GM12878 (cell line): Measurements from ENCODE around the gene PLPP7. TPM values are rescaled to one million over a fixed set of nuclear protein-coding genes. Genes with fewer than 3 reads are reported as not detected.

Experiments
- ATAC-seq: fragments of 200-7000 bp; cut with Tn5 transposase; 3 replicates; pipeline ENCODE4 v1.9.1; 2020; ENCODE audit warnings: mild to moderate bottlenecking, moderate library complexity
- BruUV-seq: library from RNA; stranded (reverse); fragments of 400-500 nt; replicated peaks from 2 replicates; lab custom pipeline; 2021; lab: Mats Ljungman, UMichigan
- CTCF ChIA-PET: fragments of 300-600 bp; sonication (Branson Sonifier 250); formaldehyde crosslinking; extraction: SDS; loops from one replicate; lab custom pipeline; 2021; ENCODE audit warnings: inconsistent platforms; lab: Yijun Ruan, JAX
- POLR2A ChIA-PET: fragments of 350-600 bp; formaldehyde crosslinking; extraction: SDS; loops from one replicate; lab custom pipeline; 2021; ENCODE audit warnings: inconsistent platforms; lab: Charles Lee
- RAD21 ChIA-PET: fragments of 300-600 bp; sonication (Branson Sonifier 250); formaldehyde crosslinking; loops from one replicate; lab custom pipeline; 2023; ENCODE audit warnings: antibody characterized with exemption; ENCODE audit not compliant: unreplicated experiment; lab: Charles Lee
- SMC1A ChIA-PET: fragments of 300-600 bp; sonication (Branson Sonifier 250); formaldehyde crosslinking; loops from one replicate; lab custom pipeline; 2023; ENCODE audit not compliant: unreplicated experiment, uncharacterized antibody; lab: Charles Lee
- DNase-seq: peaks from one replicate; pipeline ENCODE4 v3.0.0-alpha.2; 2011; ENCODE audit warnings: low read depth, low spot score
- FAIRE-seq: peaks from 3 replicates; lab custom pipeline; 2011; peaks lifted over from hg19 to GRCh38; lab: Jason Lieb, UNC
- H2AFZ ChIP-seq: 2 replicates; pipeline ENCODE4 v1.6.0; 2011; ENCODE audit warnings: low read depth, low read length, control low read depth; ENCODE audit not compliant: control insufficient read depth
- H3K27ac ChIP-seq: 2 replicates; pipeline ENCODE4 v1.5.1; 2011; ENCODE audit warnings: control low read depth; ENCODE audit not compliant: control insufficient read depth, insufficient read depth
- H3K27me3 ChIP-seq, 2 experiments: replicated peaks in 1 of 2; 2 replicates each; pipeline versions ENCODE4 v1.6.0 to v1.6.1; 2011; ENCODE audit warnings: low read length in 1 of 2; ENCODE audit not compliant: control insufficient read depth in 2 of 2, insufficient read depth in 2 of 2
- H3K36me3 ChIP-seq, 2 experiments: 2 replicates each; pipeline ENCODE4 v1.5.1; 2011; ENCODE audit warnings: low read length in 1 of 2; ENCODE audit not compliant: control insufficient read depth in 2 of 2, insufficient read depth in 2 of 2
- H3K4me1 ChIP-seq: 2 replicates; pipeline ENCODE4 v1.6.1; 2011; ENCODE audit warnings: mild to moderate bottlenecking, low read length, moderate library complexity, mixed read lengths; ENCODE audit not compliant: control insufficient read depth, insufficient read depth
- H3K4me2 ChIP-seq: 2 replicates; pipeline ENCODE4 v1.6.0; 2011; ENCODE audit warnings: control low read depth; ENCODE audit not compliant: control insufficient read depth, insufficient read depth
- H3K4me3 ChIP-seq: fragments of 200-600 bp; sonication (generic); 2 replicates; pipeline ENCODE4 v1.5.1; 2016
- H3K79me2 ChIP-seq: 2 replicates; pipeline ENCODE4 v1.6.0; 2011; ENCODE audit warnings: low read length; ENCODE audit not compliant: control insufficient read depth, insufficient read depth
- H3K9ac ChIP-seq: 2 replicates; pipeline ENCODE4 v1.8.0; 2011; ENCODE audit warnings: low read length, control low read depth, mixed read lengths; ENCODE audit not compliant: control insufficient read depth, insufficient read depth
- H3K9me3 ChIP-seq: replicated peaks from 3 replicates; pipeline ENCODE4 v1.5.1; 2011; ENCODE audit warnings: mild to moderate bottlenecking, low read length; ENCODE audit not compliant: control insufficient read depth, insufficient read depth
- H4K20me1 ChIP-seq: 2 replicates; pipeline ENCODE4 v1.6.0; 2011; ENCODE audit not compliant: control insufficient read depth, insufficient read depth
- ESRRA ChIP-seq: IDR thresholded peaks from 2 replicates; pipeline ENCODE4 v1.6.1; 2012; ENCODE audit warnings: mild to moderate bottlenecking, low read length, improper control_type of control experiment
- HDAC6 ChIP-seq: fragments of 200-600 bp; sonication (generic); IDR thresholded peaks from one replicate; pipeline ENCODE4 v1.8.0; 2017; ENCODE audit warnings: antibody characterized with exemption; ENCODE audit not compliant: unreplicated experiment
- HDGF ChIP-seq: fragments of 450-650 bp; IDR thresholded peaks from 2 replicates; pipeline ENCODE4 v1.6.1; 2016; ENCODE audit warnings: antibody characterized with exemption
- NFYB ChIP-seq: IDR thresholded peaks from 2 replicates; pipeline ENCODE4 v1.6.1; 2011; ENCODE audit warnings: low read depth, mild to moderate bottlenecking, low read length, improper control_type of control experiment, moderate library complexity; ENCODE audit not compliant: insufficient read depth
- PAX8 ChIP-seq: fragments of 450-650 bp; IDR thresholded peaks from 2 replicates; pipeline ENCODE4 v1.6.1; 2017; ENCODE audit warnings: mild to moderate bottlenecking, moderate library complexity
- POU2F2 ChIP-seq: IDR thresholded peaks from 3 replicates; pipeline ENCODE4 v1.6.1; 2011; ENCODE audit warnings: low read depth, mild to moderate bottlenecking, low read length, borderline replicate concordance
- RAD51 ChIP-seq: fragments of 450-650 bp; IDR thresholded peaks from 2 replicates; pipeline ENCODE4 v1.6.1; 2016; ENCODE audit warnings: moderate library complexity, mild to moderate bottlenecking, inconsistent platforms
- RCOR1 ChIP-seq: conservative IDR thresholded peaks from 2 replicates; pipeline ENCODE4 v1.6.1; 2012; ENCODE audit warnings: low read depth, low read length, improper control_type of control experiment
- RELA ChIP-seq: fragments of 450-650 bp; IDR thresholded peaks from 2 replicates; pipeline ENCODE4 v1.8.0; 2014; ENCODE audit warnings: borderline replicate concordance; ENCODE audit not compliant: partially characterized antibody
- SMARCA5 ChIP-seq: fragments of 450-650 bp; IDR thresholded peaks from 2 replicates; pipeline ENCODE4 v1.6.1; 2017; ENCODE audit warnings: mild to moderate bottlenecking
- SPI1 ChIP-seq: IDR thresholded peaks from 2 replicates; pipeline ENCODE4 v1.6.1; 2011; ENCODE audit warnings: low read depth, mild to moderate bottlenecking, low read length, moderate library complexity, borderline replicate concordance; ENCODE audit not compliant: insufficient read depth
- STAT3 ChIP-seq: IDR thresholded peaks from 2 replicates; pipeline ENCODE4 v1.6.1; 2011; ENCODE audit warnings: low read depth, low read length, improper control_type of control experiment
- SUZ12 ChIP-seq: fragments of 200-600 bp; sonication (generic); IDR thresholded peaks from one replicate; pipeline ENCODE4 v1.6.1; 2018; ENCODE audit warnings: antibody characterized with exemption, mild to moderate bottlenecking; ENCODE audit not compliant: unreplicated experiment
- WGBS: methylation state at CpG from one replicate; pipeline ENCODE4 v1.1.6; 2016; ENCODE audit warnings: low lambda C conversion rate; ENCODE audit not compliant: insufficient replicate concordance, insufficient coverage; ENCODE audit errors: missing lambda C conversion rate; 5-methylcytosine and 5-hydroxymethylcytosine counted together
- in situ Hi-C: fragments of 300-500 bp; cut with MboI; formaldehyde crosslinking; loops from 9 replicates; pipeline ENCODE4 v1.14.3; 2018; ENCODE audit warnings: mixed read lengths
- intact Hi-C: fragments of 100-400 bp; cut with micrococcal nuclease; formaldehyde crosslinking; loops from one replicate; pipeline ENCODE4 v1.14.2; 2022; ENCODE audit not compliant: unreplicated experiment
- polyA plus RNA-seq, 11 experiments: library from polyadenylated mRNA; depleted of rRNA in 4 of 11; unstranded in 6 of 11; stranded (reverse) in 5 of 11; fragments of >200 nt; fragmentation: Nextera tagmentation in 4 of 11; fragmentation: Illumina TruSeq in 1 of 11; extraction: Ambion mirVana in 4 of 11; extraction: Trizol in 1 of 11; gene quantifications; 1 replicate in 1 of 11; 2 replicates in 10 of 11; pipeline versions ENCODE4 v1.2.1 to v1.2.3, GENCODE V29; 2011 to 2016; ENCODE audit warnings: inconsistent platforms in 2 of 11, missing spikeins in 2 of 11, low read depth in 1 of 11
- total RNA-seq, 4 experiments: library from RNA; depleted of rRNA in 3 of 4; stranded (reverse); fragments of >200 nt in 3 of 4; fragmentation: Illumina TruSeq in 1 of 4; extraction: Trizol in 1 of 4; gene quantifications; 2 replicates each; pipeline versions ENCODE4 v1.2.1 to v1.2.3, GENCODE V29; 2013 to 2021
- TF ChIP-seq, protein P1 (sequence below), 3 experiments: IDR thresholded peaks in 2 of 3; conservative IDR thresholded peaks in 1 of 3; 2 replicates each; pipeline ENCODE4 v1.5.1; 2011; ENCODE audit warnings: low read depth in 3 of 3, low read length in 3 of 3, mild to moderate bottlenecking in 3 of 3, control low read depth in 2 of 3, moderate library complexity in 2 of 3, inconsistent platforms in 1 of 3, mixed read lengths in 1 of 3; ENCODE audit not compliant: control insufficient read depth in 2 of 3, insufficient read depth in 1 of 3; ENCODE audit errors: extremely low read depth in 1 of 3
- TF ChIP-seq, protein P2 (sequence below): fragments of 450-650 bp; IDR thresholded peaks from 2 replicates; pipeline ENCODE4 v1.6.1; 2017; ENCODE audit warnings: mild to moderate bottlenecking
- TF ChIP-seq, protein P3 (sequence below): fragments of 450-650 bp; IDR thresholded peaks from 2 replicates; pipeline ENCODE4 v1.6.1; 2016; ENCODE audit warnings: mild to moderate bottlenecking

The PLPP7 gene
- total and polyA plus RNA-seq, 10 of the 15 experiments (the other 5 are each of a cell fraction or from before 2014, with no cell fraction given), result 0.05 to 1.0 (median 0.40) TPM; not detected in 3

DNA sequence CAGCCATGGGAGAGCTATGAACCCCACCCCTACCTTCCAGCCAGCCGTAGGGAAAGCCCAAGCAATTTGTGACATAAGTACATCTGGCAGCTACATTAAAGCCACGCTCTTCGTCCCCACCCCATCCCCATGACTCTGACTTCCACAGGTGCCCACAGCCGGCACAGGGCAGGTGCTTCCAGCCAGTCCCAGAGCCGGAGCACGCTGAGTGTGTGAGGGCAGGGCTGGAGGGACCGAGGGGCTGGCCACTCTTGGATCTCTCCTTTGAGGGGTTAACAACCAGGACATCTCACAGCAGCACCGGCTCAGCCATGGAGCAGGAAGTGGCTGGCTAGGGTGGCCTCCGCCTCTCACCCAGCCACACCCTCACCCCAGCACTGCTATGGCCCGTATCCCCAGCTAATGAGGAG is 10.8 kb upstream of the PLPP7 start (continued):
- no peak for TF ChIP-seq HDGF
- TF ChIP-seq RCOR1, result no peak

DNA sequence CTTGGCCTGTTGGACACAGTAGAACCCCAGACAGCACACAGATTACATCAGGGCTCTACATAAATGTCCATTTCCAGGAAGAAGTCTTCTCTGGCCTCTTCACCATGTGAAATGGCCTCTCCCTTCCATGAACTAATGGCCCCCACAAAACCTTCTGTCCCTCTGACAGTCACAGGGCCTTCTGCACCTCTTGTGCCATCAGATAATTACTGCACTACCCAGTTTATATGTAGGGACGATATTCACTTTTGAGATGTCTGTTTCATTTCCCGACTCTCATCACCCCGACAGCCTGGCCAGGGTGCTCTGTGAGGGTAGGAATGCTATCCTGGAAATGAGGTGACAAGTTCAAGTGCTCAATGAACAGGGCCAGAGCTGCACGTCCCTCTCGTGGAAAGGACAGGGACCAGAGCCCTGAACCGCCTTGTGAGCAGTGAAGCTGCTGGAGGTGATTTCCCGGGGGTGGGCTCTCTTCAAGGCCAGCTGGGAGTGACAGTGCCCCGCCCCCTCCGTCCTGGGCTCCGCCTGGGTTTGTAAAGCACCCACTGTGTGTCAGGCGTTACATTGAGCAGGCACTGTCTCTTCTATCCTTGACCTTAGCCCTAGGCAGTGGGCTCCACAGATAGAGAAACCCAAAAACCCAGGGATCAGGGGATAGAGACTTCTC is 10.2 kb upstream of the PLPP7 start:
- intact Hi-C loops, result no loop called here
- peaks cover 5 to 6% of the 10 kb centered on the region in 2 experiments; a peak in 3 of 4 replicates for H3K27me3 ChIP-seq
- FAIRE-seq, result no peak
- ChIA-PET RAD21 (interaction anchor here (0.5 to 1.6 kb wide), 3 partner anchors 11 to 99 kb away, joined by 3 to 5 read pairs (median 5); no protein-coding TSS in a partner anchor), CTCF (interaction anchor here (0.5 to 2.4 kb wide), 4 partner anchors 23 to 100 kb away, joined by 4 to 10 read pairs (median 8); no protein-coding TSS in a partner anchor), POLR2A (interaction anchor here (0.5 to 1.1 kb wide), 3 partner anchors 10 to 37 kb away, joined by 3 read pairs; partner anchors contain the start of gene PLPP7), SMC1A (interaction anchor here (1.5 kb wide), 1 partner anchor 16 kb away, joined by 3 read pairs; no protein-coding TSS in a partner anchor)
- no peak overlapping the region for H3K27ac ChIP-seq
- ATAC-seq, result no peak
- H3K9me3 ChIP-seq, result no peaks in the 10 kb centered on the region
- WGBS, result 34% methylated on average over 11 of the region's 11 CpGs
- H4K20me1 ChIP-seq, result no peaks in the 10 kb centered on the region
- peaks cover 29% of the 10 kb centered on the region for H3K79me2 ChIP-seq
- no peak for DNase-seq
- BruUV-seq, result no TSS peak
- in situ Hi-C loops, result no loop called here
- H3K36me3 ChIP-seq, result no peaks in the 10 kb centered on the region
- H3K4me3 ChIP-seq, result no peak overlapping the region
- 0 out of 2 replicates have a peak, but pooled peaks cover 3% of the 10 kb centered on the region for H3K4me1 ChIP-seq
- no peak overlapping the region for H3K9ac ChIP-seq
- H3K4me2 ChIP-seq, result no peak overlapping the region
- no peak overlapping the region for H2AFZ ChIP-seq
- TF ChIP-seq PAX8, result no peak
- no peak for TF ChIP-seq NFYB
- TF ChIP-seq SPI1, result no peak
- TF ChIP-seq RELA, result no peak
- no peak for TF ChIP-seq POU2F2
- no peak for TF ChIP-seq SMARCA5
- no peak for TF ChIP-seq SUZ12
- TF ChIP-seq, protein P1, sequence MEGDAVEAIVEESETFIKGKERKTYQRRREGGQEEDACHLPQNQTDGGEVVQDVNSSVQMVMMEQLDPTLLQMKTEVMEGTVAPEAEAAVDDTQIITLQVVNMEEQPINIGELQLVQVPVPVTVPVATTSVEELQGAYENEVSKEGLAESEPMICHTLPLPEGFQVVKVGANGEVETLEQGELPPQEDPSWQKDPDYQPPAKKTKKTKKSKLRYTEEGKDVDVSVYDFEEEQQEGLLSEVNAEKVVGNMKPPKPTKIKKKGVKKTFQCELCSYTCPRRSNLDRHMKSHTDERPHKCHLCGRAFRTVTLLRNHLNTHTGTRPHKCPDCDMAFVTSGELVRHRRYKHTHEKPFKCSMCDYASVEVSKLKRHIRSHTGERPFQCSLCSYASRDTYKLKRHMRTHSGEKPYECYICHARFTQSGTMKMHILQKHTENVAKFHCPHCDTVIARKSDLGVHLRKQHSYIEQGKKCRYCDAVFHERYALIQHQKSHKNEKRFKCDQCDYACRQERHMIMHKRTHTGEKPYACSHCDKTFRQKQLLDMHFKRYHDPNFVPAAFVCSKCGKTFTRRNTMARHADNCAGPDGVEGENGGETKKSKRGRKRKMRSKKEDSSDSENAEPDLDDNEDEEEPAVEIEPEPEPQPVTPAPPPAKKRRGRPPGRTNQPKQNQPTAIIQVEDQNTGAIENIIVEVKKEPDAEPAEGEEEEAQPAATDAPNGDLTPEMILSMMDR (IDR thresholded peaks at IDR 0.05 in 2 of 3, conservative IDR thresholded peaks at IDR 0.05 in 1 of 3; ENCODE audit: control insufficient read depth in 2 of 3, extremely low read depth in 1 of 3, insufficient read depth in 1 of 3, low read depth in 3 of 3, low read length in 3 of 3), result no peak
- TF ChIP-seq, protein P2, sequence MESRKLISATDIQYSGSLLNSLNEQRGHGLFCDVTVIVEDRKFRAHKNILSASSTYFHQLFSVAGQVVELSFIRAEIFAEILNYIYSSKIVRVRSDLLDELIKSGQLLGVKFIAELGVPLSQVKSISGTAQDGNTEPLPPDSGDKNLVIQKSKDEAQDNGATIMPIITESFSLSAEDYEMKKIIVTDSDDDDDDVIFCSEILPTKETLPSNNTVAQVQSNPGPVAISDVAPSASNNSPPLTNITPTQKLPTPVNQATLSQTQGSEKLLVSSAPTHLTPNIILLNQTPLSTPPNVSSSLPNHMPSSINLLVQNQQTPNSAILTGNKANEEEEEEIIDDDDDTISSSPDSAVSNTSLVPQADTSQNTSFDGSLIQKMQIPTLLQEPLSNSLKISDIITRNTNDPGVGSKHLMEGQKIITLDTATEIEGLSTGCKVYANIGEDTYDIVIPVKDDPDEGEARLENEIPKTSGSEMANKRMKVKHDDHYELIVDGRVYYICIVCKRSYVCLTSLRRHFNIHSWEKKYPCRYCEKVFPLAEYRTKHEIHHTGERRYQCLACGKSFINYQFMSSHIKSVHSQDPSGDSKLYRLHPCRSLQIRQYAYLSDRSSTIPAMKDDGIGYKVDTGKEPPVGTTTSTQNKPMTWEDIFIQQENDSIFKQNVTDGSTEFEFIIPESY, result no peak
- TF ChIP-seq HDAC6, result no peak
- no peak for TF ChIP-seq RAD51
- TF ChIP-seq, protein P3, sequence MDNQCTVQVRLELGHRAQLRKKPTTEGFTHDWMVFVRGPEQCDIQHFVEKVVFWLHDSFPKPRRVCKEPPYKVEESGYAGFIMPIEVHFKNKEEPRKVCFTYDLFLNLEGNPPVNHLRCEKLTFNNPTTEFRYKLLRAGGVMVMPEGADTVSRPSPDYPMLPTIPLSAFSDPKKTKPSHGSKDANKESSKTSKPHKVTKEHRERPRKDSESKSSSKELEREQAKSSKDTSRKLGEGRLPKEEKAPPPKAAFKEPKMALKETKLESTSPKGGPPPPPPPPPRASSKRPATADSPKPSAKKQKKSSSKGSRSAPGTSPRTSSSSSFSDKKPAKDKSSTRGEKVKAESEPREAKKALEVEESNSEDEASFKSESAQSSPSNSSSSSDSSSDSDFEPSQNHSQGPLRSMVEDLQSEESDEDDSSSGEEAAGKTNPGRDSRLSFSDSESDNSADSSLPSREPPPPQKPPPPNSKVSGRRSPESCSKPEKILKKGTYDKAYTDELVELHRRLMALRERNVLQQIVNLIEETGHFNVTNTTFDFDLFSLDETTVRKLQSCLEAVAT, result no peak
- TF ChIP-seq ESRRA, result no peak
- no peak for TF ChIP-seq STAT3
